CD4-positive, alpha-beta T cell treated with Interleukin-15 for 4 hours (primary cell): ENCODE data around the gene PLA1A.

ENCODE experiments used
- DNase-seq: peaks from one replicate; pipeline ENCODE4 v3.0.0-alpha.2; 2020; ENCODE audit warnings: low spot score

PLA1A gene

GRCh38 chr3:119636891-119637611 lies 39.4 kb downstream of the PLA1A start:
- no peak for DNase-seq

GRCh38 chr3:119637679-119638477 lies 40.2 kb downstream of the PLA1A start:
- no peak for DNase-seq

- no peak for DNase-seq
Observed at GRCh38 chr3:119639494-119640350, 42.0 kb downstream of the PLA1A start.

GRCh38 chr3:119641416-119641815 lies 43.7 kb downstream of the PLA1A start:
- DNase-seq, result no peak

- DNase-seq, result no peak
Observed at GRCh38 chr3:119642746-119643473, 45.2 kb downstream of the PLA1A start.

- DNase-seq, result no peak
Observed at GRCh38 chr3:119643528-119643927, 45.8 kb downstream of the PLA1A start.

GRCh38 chr3:119644481-119644880 lies 46.8 kb downstream of the PLA1A start:
- DNase-seq, result no peak

- no peak for DNase-seq
Observed at GRCh38 chr3:119645813-119646212, 48.1 kb downstream of the PLA1A start.

GRCh38 chr3:119647171-119647570 lies 49.5 kb downstream of the PLA1A start:
- DNase-seq, result no peak

GRCh38 chr3:119647843-119648575 lies 50.3 kb downstream of the PLA1A start:
- DNase-seq, result no peak

GRCh38 chr3:119649761-119650160 lies 52.1 kb downstream of the PLA1A start:
- no peak for DNase-seq

GRCh38 chr3:119652306-119653033 lies 54.8 kb downstream of the PLA1A start:
- no peak for DNase-seq

- no peak for DNase-seq
Observed at GRCh38 chr3:119653876-119654275, 56.2 kb downstream of the PLA1A start.

GRCh38 chr3:119657887-119658702 lies 60.4 kb downstream of the PLA1A start:
- DNase-seq, result no peak

- no peak for DNase-seq
Observed at GRCh38 chr3:119658994-119659393, 61.3 kb downstream of the PLA1A start.

- no peak for DNase-seq
Observed at GRCh38 chr3:119659606-119660291, 62.1 kb downstream of the PLA1A start.

- DNase-seq, result no peak
Observed at GRCh38 chr3:119660474-119661440, 63.1 kb downstream of the PLA1A start, which contains the start of gene POPDC2. POPDC2 (minus strand) TSS chr3:119660589; CDS start chr3:119660423, 166 bp downstream.
